Fibroblast of pulmonary artery (primary cell): Measurements from ENCODE around the gene DAPK1.

ENCODE experiments used
- DNase-seq: peaks from one replicate; pipeline ENCODE4 v3.0.0-alpha.2; 2010; ENCODE audit warnings: low read depth
- H3K4me3 ChIP-seq: replicated peaks from 2 replicates; pipeline ENCODE4 v1.5.1; 2011; ENCODE audit warnings: low read depth, mild to moderate bottlenecking, control low read depth, low read length, moderate library complexity
- CTCF ChIP-seq: IDR thresholded peaks from 2 replicates; pipeline ENCODE4 v1.5.1; 2011; ENCODE audit warnings: mild to moderate bottlenecking, control low read depth, low read length, inconsistent platforms; ENCODE audit errors: missing control alignments

The DAPK1 gene

DNA sequence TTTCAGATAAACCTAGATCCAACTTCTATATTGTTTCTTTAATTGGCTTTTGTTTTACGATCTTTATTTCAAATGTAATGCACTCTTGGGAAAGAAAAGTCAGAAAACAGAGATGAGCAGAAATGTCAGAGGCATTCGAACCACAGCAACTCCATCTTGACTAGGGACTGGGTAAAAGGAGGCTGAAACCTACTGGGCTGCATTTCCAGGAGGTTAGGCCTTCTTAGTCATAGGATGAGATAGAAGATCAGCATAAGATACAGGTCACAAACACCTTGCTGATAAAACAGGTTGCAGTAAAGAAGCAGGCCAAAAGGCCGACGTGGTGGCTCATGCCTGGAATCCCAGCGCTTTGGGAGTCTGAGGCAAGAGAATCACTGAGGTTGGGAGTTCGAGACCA is 30.5 kb upstream of the DAPK1 start:
- H3K4me3 ChIP-seq, result no peak overlapping the region
- DNase-seq, result no peak
- no peak for TF ChIP-seq CTCF

DNA sequence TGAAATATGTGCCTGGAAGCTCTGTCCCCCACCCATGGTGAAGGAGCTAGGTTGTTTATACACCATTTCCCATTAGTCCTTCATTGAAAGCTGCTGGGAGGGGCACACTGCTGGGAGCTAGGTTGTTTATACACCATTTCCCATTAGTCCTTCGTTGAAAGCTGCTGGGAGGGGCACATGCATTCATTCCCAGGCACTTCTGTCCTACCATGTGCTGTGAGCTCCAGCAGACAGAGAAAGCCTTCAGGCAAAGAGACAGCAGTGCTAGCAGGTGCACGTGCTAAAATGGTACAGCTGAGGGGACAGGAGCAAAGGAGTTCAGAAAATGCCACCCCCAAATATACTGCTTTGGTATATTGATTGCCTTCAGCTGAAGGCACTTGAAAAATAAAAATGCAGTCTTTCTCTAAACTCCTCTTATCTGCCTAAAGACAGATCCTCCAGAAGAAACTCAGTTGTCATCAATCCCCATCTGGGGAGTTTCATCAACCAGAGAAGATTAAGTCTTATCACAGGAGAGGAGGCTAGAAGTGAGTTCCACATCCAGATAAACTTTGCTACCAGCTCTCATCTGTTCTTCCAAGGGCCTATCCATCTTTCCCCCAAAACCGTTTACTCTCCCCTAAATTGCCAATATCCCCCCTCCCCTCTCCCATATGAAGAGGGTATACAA is 27.7 kb upstream of the DAPK1 start:
- no peak overlapping the region for H3K4me3 ChIP-seq
- DNase-seq, result no peak
- no peak for TF ChIP-seq CTCF

GRCh38 chr9:87471746-87472145 is 25.9 kb upstream of the DAPK1 start:
- H3K4me3 ChIP-seq, result no peak overlapping the region
- DNase-seq, result peak; percentile 2
- no peak for TF ChIP-seq CTCF

- no peak overlapping the region for H3K4me3 ChIP-seq
- no peak for TF ChIP-seq CTCF
- no peak for DNase-seq
Measured at GRCh38 chr9:87475463-87475862, 22.2 kb upstream of the DAPK1 start.

GRCh38 chr9:87478226-87478992 is 19.3 kb upstream of the DAPK1 start:
- no peak overlapping the region for H3K4me3 ChIP-seq
- no peak for DNase-seq
- no peak for TF ChIP-seq CTCF

GRCh38 chr9:87479801-87480201 is 17.9 kb upstream of the DAPK1 start:
- TF ChIP-seq CTCF, result no peak
- no peak overlapping the region for H3K4me3 ChIP-seq
- peak; percentile 8 for DNase-seq
